SH-SY5Y (cell line): ENCODE results near the gene SELENOV.

Experiments used
- GATA2 ChIP-seq: IDR thresholded peaks from 2 replicates; pipeline ENCODE4 v1.6.1; 2011; ENCODE audit warnings: mild to moderate bottlenecking, low read depth, low read length
- GATA3 ChIP-seq: IDR thresholded peaks from 2 replicates; pipeline ENCODE4 v1.6.1; 2011; ENCODE audit warnings: low read depth, mild to moderate bottlenecking, low read length, moderate library complexity

DNA sequence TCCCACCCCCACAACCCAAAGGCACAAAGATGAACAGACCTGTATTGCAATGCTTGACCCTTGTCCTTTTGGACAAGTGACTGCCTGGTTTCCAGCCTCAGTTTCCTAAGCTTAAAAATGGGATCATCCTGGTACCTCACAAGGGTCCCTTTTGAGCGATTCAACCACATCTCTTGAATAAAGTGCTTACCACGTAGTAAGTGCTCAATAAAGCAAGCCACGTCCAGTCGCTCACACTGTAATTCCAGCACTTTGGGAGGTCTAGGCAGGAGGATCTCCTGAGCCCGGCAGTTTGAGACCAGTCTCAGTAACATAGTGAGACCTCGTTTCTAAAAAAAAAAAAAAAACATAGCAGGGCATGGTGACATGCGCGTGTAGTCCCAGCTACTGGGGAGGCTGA is 15.0 kb upstream of the SELENOV start:
- TF ChIP-seq GATA3 (no peak), GATA2 (no peak)
